ENCODE measurements around the gene SYNDIG1L. TPM values are rescaled to one million over a fixed set of nuclear protein-coding genes. Genes with fewer than 3 reads are reported as not detected.

SYNDIG1L gene
- total RNA-seq, 1 donor from 2014 or later: 1.6 TPM

- Histone ChIP-seq H3K36me3 (no peaks in the 10 kb centered on the region), H3K27ac (no peak overlapping the region), H3K4me3 (no peak overlapping the region), H3K27me3 (ENCODE audit: low read depth) (peaks cover 3% of the 10 kb centered on the region), H3K4me1 (peaks cover 24% of the 10 kb centered on the region), H3K9me3 (no peaks in the 10 kb centered on the region)
- intact Hi-C loops (cut with DNase I): no loop called here
- DNase-seq: peak; percentile 32
- no peak for ATAC-seq
- no peak for TF ChIP-seq CTCF (IDR thresholded peaks at IDR 0.05)
Measured at GRCh38 chr14:74403619-74404417, 22.2 kb downstream of the SYNDIG1L start.

- H3K4me1 ChIP-seq: peaks cover 24% of the 10 kb centered on the region
- H3K27ac ChIP-seq: no peak overlapping the region
- DNase-seq (peak; percentile 34), ATAC-seq (no peak)
- intact Hi-C loops (cut with DNase I): no loop called here
- H3K4me3 ChIP-seq: no peak overlapping the region
- TF ChIP-seq CTCF (IDR thresholded peaks at IDR 0.05): no peak
- no peaks in the 10 kb centered on the region for H3K36me3 ChIP-seq
- H3K9me3 ChIP-seq: no peaks in the 10 kb centered on the region
- H3K27me3 ChIP-seq (ENCODE audit: low read depth): peaks cover 3% of the 10 kb centered on the region
Measured at GRCh38 chr14:74402401-74403251, 23.4 kb downstream of the SYNDIG1L start.

GRCh38 chr14:74401504-74402241 lies 24.3 kb downstream of the SYNDIG1L start:
- no peaks in the 10 kb centered on the region for H3K9me3 ChIP-seq
- H3K4me1 ChIP-seq: peaks cover 24% of the 10 kb centered on the region
- peak; percentile 69 to 72 for ATAC-seq
- intact Hi-C loops (cut with DNase I): no loop called here
- no peak for DNase-seq
- H3K36me3 ChIP-seq: no peaks in the 10 kb centered on the region
- TF ChIP-seq CTCF (IDR thresholded peaks at IDR 0.05): no peak
- peak overlapping the region; percentile 19 for H3K4me3 ChIP-seq
- H3K27me3 ChIP-seq (ENCODE audit: low read depth): peaks cover 3% of the 10 kb centered on the region
- H3K27ac ChIP-seq: peak overlapping the region; percentile 11

- DNase-seq: no peak
- Histone ChIP-seq H3K9me3 (no peaks in the 10 kb centered on the region), H3K4me1 (peaks cover 24% of the 10 kb centered on the region), H3K4me3 (no peak overlapping the region), H3K27me3 (ENCODE audit: low read depth) (peaks cover 3% of the 10 kb centered on the region), H3K36me3 (no peaks in the 10 kb centered on the region), H3K27ac (peak overlapping the region; percentile 11)
- ATAC-seq: no peak
- TF ChIP-seq CTCF (IDR thresholded peaks at IDR 0.05): no peak
- intact Hi-C loops (cut with DNase I): no loop called here
Measured at GRCh38 chr14:74400919-74401503, 25.0 kb downstream of the SYNDIG1L start.

All from lower lobe of right lung (tissue), 2 donors.